Neural progenitor cell (in vitro differentiated cells): Measurements from ENCODE around the gene ZFPM1. TPM values are rescaled to one million over a fixed set of nuclear protein-coding genes. Genes with fewer than 3 reads are reported as not detected.
A peak's percentile ranks its signal among the peaks of the same experiment; 100 is the strongest.

Experiments
- DNase-seq: peaks from one replicate; pipeline ENCODE4 v3.0.0-alpha.2; 2016; ENCODE audit warnings: low spot score
- H2AFZ ChIP-seq: fragments of 200-600 bp; sonication (generic); replicated peaks from 2 replicates; pipeline ENCODE4 v1.6.1; 2016; ENCODE audit warnings: antibody characterized with exemption
- H3F3A ChIP-seq: fragments of 200-600 bp; sonication (generic); 2 replicates; pipeline ENCODE4 v1.6.1; 2016; ENCODE audit warnings: antibody characterized with exemption, low read depth
- H3K27ac ChIP-seq: fragments of 200-600 bp; sonication (generic); 2 replicates; pipeline ENCODE4 v1.5.1; 2016; ENCODE audit warnings: mild to moderate bottlenecking
- H3K27me3 ChIP-seq: fragments of 200-600 bp; sonication (generic); 2 replicates; pipeline ENCODE4 v1.6.1; 2016; ENCODE audit warnings: mild to moderate bottlenecking, moderate library complexity
- H3K36me3 ChIP-seq: fragments of 200-600 bp; sonication (generic); 2 replicates; pipeline ENCODE4 v1.5.1; 2016
- H3K4me1 ChIP-seq: fragments of 200-600 bp; sonication (generic); 2 replicates; pipeline ENCODE4 v1.6.1; 2016; ENCODE audit warnings: mixed run types
- H3K4me2 ChIP-seq: fragments of 200-600 bp; sonication (generic); 2 replicates; pipeline ENCODE4 v1.6.1; 2016
- H3K4me3 ChIP-seq: fragments of 200-600 bp; sonication (generic); 2 replicates; pipeline ENCODE4 v1.5.1; 2016
- H3K79me2 ChIP-seq: fragments of 200-600 bp; sonication (generic); 2 replicates; pipeline ENCODE4 v1.6.1; 2016; ENCODE audit warnings: low read depth
- H3K9ac ChIP-seq: fragments of 200-600 bp; sonication (generic); 2 replicates; pipeline ENCODE4 v1.6.1; 2016
- H3K9me3 ChIP-seq: fragments of 200-600 bp; sonication (generic); 2 replicates; pipeline ENCODE4 v1.5.1; 2016; ENCODE audit warnings: low read depth
- H4K20me1 ChIP-seq: fragments of 200-600 bp; sonication (generic); 2 replicates; pipeline ENCODE4 v1.6.1; 2016; ENCODE audit warnings: low read depth
- H3K27ac Mint-ChIP-seq: 3 replicates; pipeline ENCODE4 v1.8.0; 2021; ENCODE audit warnings: mixed read lengths
- H3K27me3 Mint-ChIP-seq: 2 replicates; pipeline ENCODE4 v1.8.0; 2022; ENCODE audit warnings: low read depth, mild to moderate bottlenecking, inconsistent platforms, moderate library complexity, mixed read lengths; ENCODE audit not compliant: insufficient read depth
- H3K36me3 Mint-ChIP-seq: 3 replicates; pipeline ENCODE4 v1.8.0; 2021; ENCODE audit warnings: mixed read lengths
- H3K4me1 Mint-ChIP-seq: 3 replicates; pipeline ENCODE4 v1.8.0; 2021; ENCODE audit warnings: mixed read lengths
- H3K4me3 Mint-ChIP-seq: 3 replicates; pipeline ENCODE4 v1.8.0; 2021; ENCODE audit warnings: mild to moderate bottlenecking, moderate library complexity, mixed read lengths
- H3K9me3 Mint-ChIP-seq: 3 replicates; pipeline ENCODE4 v1.8.0; 2020; ENCODE audit warnings: mixed read lengths
- CTCF ChIP-seq: fragments of 200-600 bp; sonication (generic); IDR thresholded peaks from 2 replicates; pipeline ENCODE4 v1.5.1; 2017; ENCODE audit warnings: antibody characterized with exemption, mild to moderate bottlenecking
- EZH2 ChIP-seq: fragments of 200-600 bp; sonication (generic); IDR thresholded peaks from 2 replicates; pipeline ENCODE4 v1.6.1; 2017; ENCODE audit warnings: antibody characterized with exemption, mild to moderate bottlenecking, moderate library complexity
- EZH2phosphoT487 ChIP-seq: fragments of 200-600 bp; sonication (generic); IDR thresholded peaks from 2 replicates; pipeline ENCODE4 v1.6.1; 2017; ENCODE audit warnings: antibody characterized with exemption
- total RNA-seq: library from RNA; depleted of rRNA; stranded (reverse); fragments of >200 nt; gene quantifications from 2 replicates; pipeline ENCODE4 v1.2.3, GENCODE V29; 2015; ENCODE audit warnings: low replicate concordance

Gene ZFPM1
- total RNA-seq, 1 donor from 2014 or later: 0.36 TPM

GRCh38 chr16:88455610-88456355 lies 2.7 kb downstream of the ZFPM1 start:
- H3K4me2 ChIP-seq: peak overlapping the region; percentile 87
- no peak overlapping the region for H3K27ac ChIP-seq
- peaks cover 15% of the 10 kb centered on the region for H3K27me3 Mint-ChIP-seq
- H2AFZ ChIP-seq: peak overlapping the region; percentile 38
- no peak for TF ChIP-seq CTCF
- TF ChIP-seq EZH2phosphoT487: peak; percentile 11
- H3K79me2 ChIP-seq: no peaks in the 10 kb centered on the region
- no peaks in the 10 kb centered on the region for H3K36me3 ChIP-seq
- peak overlapping the region; percentile 57 for H3K4me3 ChIP-seq
- H3K27ac Mint-ChIP-seq: no peak overlapping the region
- peaks cover 16% of the 10 kb centered on the region for H3K4me1 ChIP-seq
- peaks cover 13% of the 10 kb centered on the region for H3K4me1 Mint-ChIP-seq
- peaks cover 67% of the 10 kb centered on the region for H3K27me3 ChIP-seq
- peaks cover 3% of the 10 kb centered on the region for H3K9me3 Mint-ChIP-seq
- peaks cover 29% of the 10 kb centered on the region for H4K20me1 ChIP-seq
- peak; percentile 60 for DNase-seq
- H3K4me3 Mint-ChIP-seq: peak overlapping the region; percentile 85
- H3K9ac ChIP-seq: no peak overlapping the region
- H3K36me3 Mint-ChIP-seq: no peaks in the 10 kb centered on the region
- no peaks in the 10 kb centered on the region for H3K9me3 ChIP-seq
- peaks cover 15% of the 10 kb centered on the region for H3F3A ChIP-seq

- DNase-seq: no peak
- Mint-ChIP-seq H3K27me3 (peaks cover 13% of the 10 kb centered on the region), H3K4me1 (peaks cover 17% of the 10 kb centered on the region), H3K27ac (no peak overlapping the region), H3K9me3 (no peaks in the 10 kb centered on the region), H3K4me3 (peak overlapping the region; percentile 85), H3K36me3 (no peaks in the 10 kb centered on the region)
- Histone ChIP-seq H4K20me1 (peaks cover 32% of the 10 kb centered on the region), H3K4me3 (peak overlapping the region; percentile 57), H3K9ac (no peak overlapping the region), H3K79me2 (no peaks in the 10 kb centered on the region), H3F3A (peaks cover 20% of the 10 kb centered on the region), H3K27ac (no peak overlapping the region), H3K4me1 (peaks cover 22% of the 10 kb centered on the region), H3K36me3 (no peaks in the 10 kb centered on the region), H3K4me2 (peak overlapping the region; percentile 87), H2AFZ (no peak overlapping the region), H3K27me3 (peaks cover 58% of the 10 kb centered on the region), H3K9me3 (no peaks in the 10 kb centered on the region)
- TF ChIP-seq EZH2phosphoT487 (no peak), EZH2 (no peak), CTCF (no peak)
Observed at GRCh38 chr16:88456356-88457292, 3.5 kb downstream of the ZFPM1 start.

- no peaks in the 10 kb centered on the region for H3K36me3 Mint-ChIP-seq
Observed at GRCh38 chr16:88458039-88458772, 5.1 kb downstream of the ZFPM1 start.

More at GRCh38 chr16:88458039-88458772, 5.1 kb downstream of the ZFPM1 start:
- no peak overlapping the region for H3K27ac Mint-ChIP-seq
- no peaks in the 10 kb centered on the region for H3K79me2 ChIP-seq
- no peak overlapping the region for H3K9ac ChIP-seq
- no peaks in the 10 kb centered on the region for H3K9me3 Mint-ChIP-seq
- H3K4me2 ChIP-seq: no peak overlapping the region
- H4K20me1 ChIP-seq: peaks cover 39% of the 10 kb centered on the region
- DNase-seq: no peak
- H3K36me3 ChIP-seq: no peaks in the 10 kb centered on the region
- no peak overlapping the region for H2AFZ ChIP-seq
- H3K9me3 ChIP-seq: no peaks in the 10 kb centered on the region
- H3K4me3 ChIP-seq: no peak overlapping the region
- peaks cover 20% of the 10 kb centered on the region for H3F3A ChIP-seq
- H3K4me3 Mint-ChIP-seq: no peak overlapping the region
- peaks cover 13% of the 10 kb centered on the region for H3K27me3 Mint-ChIP-seq
- peaks cover 30% of the 10 kb centered on the region for H3K4me1 ChIP-seq
- TF ChIP-seq CTCF (no peak), EZH2 (no peak), EZH2phosphoT487 (no peak)
- H3K27me3 ChIP-seq: peaks cover 48% of the 10 kb centered on the region
- H3K4me1 Mint-ChIP-seq: peaks cover 17% of the 10 kb centered on the region
- no peak overlapping the region for H3K27ac ChIP-seq
